Measurements from ENCODE around the gene PRR5L.

GRCh38 chr11:36341915-36342314, 45.8 kb downstream of the PRR5L start:
- TF ChIP-seq CTCF (IDR thresholded peaks at IDR 0.05; ENCODE audit: poor library complexity) (no peak), EZH2 (IDR thresholded peaks at IDR 0.05; ENCODE audit: borderline replicate concordance) (no peak), EZH2phosphoT487 (IDR thresholded peaks at IDR 0.05; ENCODE audit: low read depth, severe bottlenecking, unreplicated experiment) (no peak)
